Ascending aorta (tissue), 2 donors: ENCODE data around the gene FHOD3. TPM values are rescaled to one million over a fixed set of nuclear protein-coding genes. Genes with fewer than 3 reads are reported as not detected.

Experiments used
- DNase-seq, 2 donors: peaks; one replicate each; pipeline ENCODE4 v3.0.0-alpha.2; 2019; ENCODE audit warnings: low spot score in 2 of 2
- H3K27ac ChIP-seq, 2 donors: fragments of 200-600 bp; sonication (generic); one replicate each; pipeline ENCODE4 v1.5.1; 2016 to 2017; ENCODE audit warnings: mild to moderate bottlenecking in 1 of 2
- H3K27me3 ChIP-seq: fragments of 200-600 bp; sonication (generic); one replicate; pipeline ENCODE4 v1.5.1; 2017
- H3K36me3 ChIP-seq, 2 donors: fragments of 200-600 bp; sonication (generic); one replicate each; pipeline ENCODE4 v1.5.1; 2016
- H3K4me1 ChIP-seq, 2 donors: fragments of 200-600 bp; sonication (generic); one replicate each; pipeline ENCODE4 v1.5.1; 2016 to 2017; ENCODE audit warnings: mild to moderate bottlenecking in 1 of 2
- H3K4me3 ChIP-seq, 2 donors: fragments of 200-600 bp; sonication (generic); one replicate each; pipeline ENCODE4 v1.5.1; 2016 to 2017; ENCODE audit warnings: mild to moderate bottlenecking in 1 of 2
- H3K9me3 ChIP-seq, 2 donors: fragments of 200-600 bp; sonication (generic); one replicate each; pipeline ENCODE4 v1.5.1; 2016
- CTCF ChIP-seq, 3 experiments: fragments of 200-600 bp in 2 of 3; fragments of 450-650 bp in 1 of 3; sonication (generic) in 2 of 3; IDR thresholded peaks; one replicate each; pipeline ENCODE4 v1.5.1; 2016 to 2019; ENCODE audit warnings: antibody characterized with exemption in 3 of 3, mild to moderate bottlenecking in 1 of 3, moderate library complexity in 1 of 3
- intact Hi-C: fragments of 100-400 bp; cut with DNase I; formaldehyde crosslinking; loops from one replicate; pipeline ENCODE4 v1.15.1; 2023
- total RNA-seq: library from RNA; depleted of rRNA; stranded (reverse); fragments of >200 nt; gene quantifications from one replicate; pipeline ENCODE4 v1.1.0, GENCODE V29; 2016

The FHOD3 gene
- total RNA-seq, 1 donor from 2014 or later = 12.7 TPM

- TF ChIP-seq CTCF (IDR thresholded peaks at IDR 0.05) = no peak
- H3K4me1 ChIP-seq = peaks cover 0 to 10% of the 10 kb centered on the region in 2 donors
- no peak overlapping the region for H3K27ac ChIP-seq
- H3K4me3 ChIP-seq = no peak overlapping the region
- H3K36me3 ChIP-seq = peaks cover 0 to 5% of the 10 kb centered on the region in 2 donors
- intact Hi-C loops = no loop called here
- H3K9me3 ChIP-seq = no peaks in the 10 kb centered on the region
- no peak for DNase-seq
- no peaks in the 10 kb centered on the region for H3K27me3 ChIP-seq
These were observed 325.1 kb downstream of the FHOD3 start for GRCh38 chr18:36622610-36623009.

GRCh38 chr18:36623091-36623490 is 325.6 kb downstream of the FHOD3 start:
- no peak for DNase-seq
- peaks cover 0 to 14% of the 10 kb centered on the region in 2 donors for H3K4me1 ChIP-seq
- no peak overlapping the region for H3K4me3 ChIP-seq
- H3K36me3 ChIP-seq = peaks cover 0 to 5% of the 10 kb centered on the region in 2 donors
- H3K27ac ChIP-seq = no peak overlapping the region
- intact Hi-C loops = no loop called here
- TF ChIP-seq CTCF (IDR thresholded peaks at IDR 0.05) = no peak
- H3K9me3 ChIP-seq = no peaks in the 10 kb centered on the region
- H3K27me3 ChIP-seq = no peaks in the 10 kb centered on the region

GRCh38 chr18:36623681-36624190 is 326.2 kb downstream of the FHOD3 start:
- intact Hi-C loops = no loop called here
- no peak for DNase-seq
- no peak for TF ChIP-seq CTCF (IDR thresholded peaks at IDR 0.05)
- H3K27ac ChIP-seq = no peak overlapping the region
- H3K36me3 ChIP-seq = peaks cover 0 to 5% of the 10 kb centered on the region in 2 donors
- H3K4me1 ChIP-seq = peaks cover 0 to 20% of the 10 kb centered on the region in 2 donors
- no peaks in the 10 kb centered on the region for H3K9me3 ChIP-seq
- H3K4me3 ChIP-seq = no peak overlapping the region
- no peaks in the 10 kb centered on the region for H3K27me3 ChIP-seq

- no peak for TF ChIP-seq CTCF (IDR thresholded peaks at IDR 0.05)
- H3K4me3 ChIP-seq = no peak overlapping the region
- no peak overlapping the region for H3K27ac ChIP-seq
- intact Hi-C loops = loop anchor here (5.0 kb wide), 2 partner anchors 42 to 48 kb away; no protein-coding TSS in a partner anchor
- H3K9me3 ChIP-seq = no peaks in the 10 kb centered on the region
- H3K27me3 ChIP-seq = no peaks in the 10 kb centered on the region
- no peak for DNase-seq
- H3K4me1 ChIP-seq = peaks cover 0 to 27% of the 10 kb centered on the region in 2 donors
- H3K36me3 ChIP-seq = peaks cover 0 to 5% of the 10 kb centered on the region in 2 donors
These were observed 327.1 kb downstream of the FHOD3 start for GRCh38 chr18:36624451-36625167.

GRCh38 chr18:36625386-36625785 is 327.9 kb downstream of the FHOD3 start:
- TF ChIP-seq CTCF (IDR thresholded peaks at IDR 0.05) = no peak
- no peak overlapping the region for H3K4me3 ChIP-seq
- no peak for DNase-seq
- H3K36me3 ChIP-seq = peaks cover 0 to 5% of the 10 kb centered on the region in 2 donors
- H3K27me3 ChIP-seq = no peaks in the 10 kb centered on the region
- intact Hi-C loops = loop anchor here (5.0 kb wide), 2 partner anchors 43 to 47 kb away; no protein-coding TSS in a partner anchor
- peaks cover 0 to 29% of the 10 kb centered on the region in 2 donors for H3K4me1 ChIP-seq
- no peaks in the 10 kb centered on the region for H3K9me3 ChIP-seq
- H3K27ac ChIP-seq = no peak overlapping the region
